GM19239 (cell line): ENCODE results near the gene KLK10.
"Not testable (repeated sequence)": the region's sequence is repeated elsewhere in the genome, so short reads cannot be mapped to it uniquely, and the experiment has no call there.

Experiments used
- DNase-seq: peaks from one replicate; pipeline ENCODE4 v3.0.0; 2011; ENCODE audit warnings: low spot score; ENCODE audit not compliant: insufficient read length
- FAIRE-seq: peaks from 2 replicates; lab custom pipeline; 2011; peaks lifted over from hg19 to GRCh38; lab: Jason Lieb, UNC

Gene KLK10

DNA sequence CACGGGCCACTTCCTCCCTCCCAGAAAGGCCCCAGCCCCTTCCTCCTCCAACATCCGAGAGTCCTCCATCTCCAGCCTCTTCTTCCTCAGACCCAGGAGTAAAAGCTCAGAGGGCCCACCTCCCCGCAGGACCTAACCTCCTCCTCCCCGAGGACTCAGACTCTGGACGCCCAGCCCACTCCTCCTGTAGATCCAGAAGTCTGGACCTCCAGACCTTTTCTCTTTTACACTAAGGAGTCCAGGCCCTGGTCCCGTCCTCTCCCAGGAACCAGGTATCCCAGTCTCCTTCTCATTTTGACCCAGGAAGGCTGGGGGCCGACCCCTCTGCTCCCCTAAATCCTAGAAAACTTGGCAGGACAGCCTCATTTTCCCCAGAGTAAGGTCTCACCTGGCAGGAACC lies 16.2 kb downstream of the KLK10 start:
- DNase-seq (no peak), FAIRE-seq (no peak)

DNA sequence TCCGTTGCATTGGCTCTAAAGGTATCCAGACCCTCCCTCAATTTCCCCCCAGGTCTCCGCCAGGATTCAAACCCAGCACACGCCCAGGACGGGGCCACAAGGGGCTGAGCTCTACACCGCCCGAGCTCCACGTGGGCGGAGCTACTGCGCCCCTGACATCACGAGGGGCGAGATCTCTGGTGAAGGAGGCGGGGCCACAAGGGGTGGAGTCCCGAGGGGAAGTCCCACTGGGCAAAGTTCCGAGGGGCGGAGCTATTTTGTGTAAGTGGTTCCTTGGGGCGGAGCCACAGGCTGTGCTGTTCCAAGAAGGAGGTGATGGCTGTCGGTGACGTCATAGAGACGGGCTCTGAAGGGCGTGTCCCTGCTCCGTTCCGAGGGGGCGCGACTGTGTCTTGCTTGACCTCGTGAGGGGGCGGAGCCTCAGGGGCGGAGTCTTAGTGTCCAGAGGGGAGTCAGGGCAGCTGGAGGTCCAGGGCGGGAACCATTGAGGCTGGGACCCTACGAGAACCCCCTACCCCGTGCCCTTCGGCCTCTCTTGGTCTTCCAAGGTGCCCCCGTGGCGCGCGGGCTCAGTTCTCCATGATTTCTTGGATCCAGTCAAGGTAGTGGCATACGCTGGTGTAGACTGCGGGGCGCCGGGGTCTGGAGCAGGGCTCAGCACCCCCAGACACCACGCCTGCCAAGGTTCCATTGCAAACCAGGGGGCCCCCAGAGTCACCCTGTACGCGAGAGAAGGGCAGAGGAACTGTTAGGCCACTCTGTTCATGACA lies 16.8 kb downstream of the KLK10 start:
- FAIRE-seq (no peak), DNase-seq (no peak)

DNA sequence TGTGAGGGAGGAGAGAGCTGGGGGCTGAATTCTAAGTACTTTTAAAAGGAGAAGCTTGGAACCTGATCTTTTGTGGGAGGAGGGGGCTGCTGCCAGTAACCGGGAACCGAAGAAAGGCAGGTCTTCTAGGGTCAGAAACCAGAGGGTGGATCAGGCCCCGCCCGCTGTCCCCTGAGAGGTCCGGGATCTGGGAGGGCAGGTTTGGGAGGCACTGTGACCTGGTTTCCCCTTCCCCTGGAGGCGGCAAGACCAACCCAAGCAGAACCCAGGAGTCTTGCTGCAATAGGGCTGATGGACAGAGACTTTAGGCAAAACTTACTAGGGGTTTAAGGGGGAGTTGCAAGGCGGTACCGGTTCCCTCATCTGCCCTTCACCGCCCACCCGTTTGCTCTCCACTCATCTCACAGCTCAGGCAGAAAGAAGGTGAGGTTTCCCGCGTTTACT lies 17.4 kb downstream of the KLK10 start:
- FAIRE-seq (no peak), DNase-seq (no peak)

DNA sequence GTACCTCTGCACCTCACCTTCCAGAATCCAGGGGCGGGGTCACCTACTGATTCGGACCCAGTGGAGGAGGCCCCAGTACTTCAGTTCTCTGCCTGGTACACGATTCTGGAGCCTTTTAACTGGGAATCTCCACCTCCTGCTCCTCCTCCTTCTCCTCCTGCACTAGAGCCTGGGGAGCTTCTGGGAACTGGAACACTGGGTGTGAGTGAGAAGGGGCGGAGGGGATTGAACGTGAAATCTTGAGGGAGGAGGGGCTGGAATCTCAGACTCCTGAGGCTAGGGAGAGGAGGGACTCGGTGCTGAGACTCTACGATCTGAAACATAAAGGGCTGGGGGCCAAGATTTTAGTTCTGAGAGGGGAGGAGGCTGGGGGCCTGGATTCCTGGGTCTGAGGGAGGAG lies 18.0 kb downstream of the KLK10 start, which contains the start of gene KLK8:
Gene KLK8, minus strand, starts transcription at position 90 of the 400 bp plus-strand sequence. CDS start 437 bp downstream, outside the sequence.
- DNase-seq, result no peak
- no peak for FAIRE-seq

DNA sequence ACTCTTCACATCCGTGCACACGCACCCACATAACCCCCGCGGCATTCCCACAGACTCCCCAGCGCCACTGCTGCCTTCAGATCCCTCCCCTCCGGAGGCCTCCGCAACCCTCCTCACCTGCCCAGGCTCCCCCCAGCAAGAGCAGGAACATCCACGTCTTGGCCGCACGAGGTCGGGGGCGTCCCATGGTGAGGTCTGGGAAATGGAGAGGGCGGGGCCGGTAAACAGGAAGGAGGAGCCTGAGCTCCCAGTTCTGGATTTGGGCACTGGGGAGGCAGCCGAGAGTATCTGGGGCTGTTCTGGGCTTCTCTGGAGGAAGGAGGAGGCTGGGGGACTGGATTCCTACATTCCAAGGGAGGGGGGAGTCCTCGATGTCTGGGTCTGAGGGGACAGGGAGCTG lies 18.5 kb downstream of the KLK10 start:
- DNase-seq (no peak), FAIRE-seq (no peak)

DNA sequence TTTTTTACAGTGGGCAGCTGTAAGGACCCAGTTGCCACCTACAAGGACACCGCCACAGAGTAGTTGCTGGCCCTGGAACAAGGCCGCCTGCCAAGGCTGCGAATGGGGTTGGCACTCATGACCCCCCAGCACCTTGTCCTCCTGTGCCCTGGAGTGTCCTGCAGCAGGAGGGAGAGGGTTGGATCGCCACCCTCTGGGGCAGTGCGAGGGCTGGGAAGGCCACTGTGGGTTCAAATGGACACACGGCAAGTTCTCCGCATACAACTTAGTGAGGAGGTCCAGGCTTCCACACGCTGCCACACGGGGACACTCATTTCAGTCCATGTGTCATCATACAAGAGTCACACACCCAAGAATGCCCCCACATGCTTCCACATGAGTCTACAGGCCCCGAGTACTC lies 19.1 kb downstream of the KLK10 start:
- FAIRE-seq (no peak), DNase-seq (no peak)

DNA sequence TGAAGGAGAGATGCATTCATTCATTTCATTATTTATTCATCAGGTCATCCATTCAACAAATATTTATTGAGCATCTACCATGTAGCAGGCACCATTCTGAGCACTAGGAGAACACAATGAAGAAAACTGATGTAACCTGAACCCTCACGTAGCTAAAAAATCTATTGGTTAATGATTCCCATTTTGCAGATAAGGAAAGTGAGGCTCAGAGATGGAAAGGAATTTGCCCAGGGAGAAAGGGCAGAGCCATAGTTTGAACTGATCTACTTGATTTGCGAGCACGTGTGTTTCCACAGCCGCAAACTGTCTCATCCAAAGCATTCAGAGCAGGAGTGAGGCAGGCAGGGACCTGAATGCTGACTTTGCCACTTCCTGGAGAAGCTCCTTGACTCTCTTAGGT lies 20.8 kb downstream of the KLK10 start:
- no peak for DNase-seq
- no peak for FAIRE-seq

DNA sequence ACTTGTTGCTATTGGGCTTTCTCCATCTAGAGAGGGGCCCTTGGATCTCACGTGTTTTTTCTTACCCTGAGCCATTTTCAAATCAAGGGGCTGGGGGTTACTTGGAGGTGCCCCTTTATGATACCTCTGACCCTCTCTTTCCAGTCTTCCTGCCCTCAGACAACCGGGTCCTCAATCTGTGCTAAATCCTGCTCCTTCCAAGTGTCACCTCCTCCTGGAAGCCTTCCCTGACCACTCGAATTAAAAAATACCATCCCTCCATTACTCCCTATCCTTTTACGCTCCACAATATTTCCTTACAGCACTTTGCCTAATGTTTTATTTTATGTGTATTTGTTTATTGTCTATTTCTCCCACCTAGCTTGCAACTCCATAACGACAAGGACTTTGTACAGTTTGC lies 21.4 kb downstream of the KLK10 start:
- no peak for FAIRE-seq
- no peak for DNase-seq

DNA sequence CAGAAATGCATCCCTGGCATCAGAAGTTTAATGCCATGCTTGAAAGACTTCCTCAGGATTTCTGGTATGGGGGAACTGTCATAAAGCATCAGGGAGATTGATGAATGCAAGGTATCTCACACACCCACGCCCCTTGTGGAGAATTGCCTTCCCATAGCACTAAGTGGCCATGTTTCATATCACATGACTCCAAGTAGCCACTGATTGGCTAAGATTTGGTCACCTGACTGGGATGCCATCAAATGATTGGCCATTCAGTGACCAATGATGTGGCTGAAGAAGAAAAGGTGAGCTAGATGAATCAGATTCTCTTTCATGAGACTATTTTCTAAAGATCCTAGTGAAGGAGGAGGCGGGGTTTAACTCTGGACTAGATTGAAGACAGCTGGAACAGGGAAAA lies 25.4 kb downstream of the KLK10 start:
- DNase-seq (no peak), FAIRE-seq (no peak)

DNA sequence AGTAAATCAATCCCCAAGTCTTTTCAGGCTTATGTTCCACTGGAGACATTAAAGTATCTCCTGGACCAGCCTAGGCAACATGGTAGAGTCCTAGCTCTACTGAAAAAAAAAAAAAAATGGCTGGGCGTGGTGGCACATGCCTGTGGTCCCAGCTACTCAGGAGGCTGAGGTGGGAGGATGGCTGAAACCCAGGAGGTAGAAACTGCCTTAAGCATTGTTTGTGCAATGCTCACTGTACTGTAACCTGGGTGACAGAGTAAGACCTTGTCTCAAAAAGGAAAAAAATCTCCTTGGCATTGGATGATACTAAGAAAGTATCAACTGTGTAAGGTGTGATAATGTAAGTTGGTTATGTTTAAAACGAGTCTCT lies 26.9 kb downstream of the KLK10 start:
- DNase-seq, result no peak
- no peak for FAIRE-seq

DNA sequence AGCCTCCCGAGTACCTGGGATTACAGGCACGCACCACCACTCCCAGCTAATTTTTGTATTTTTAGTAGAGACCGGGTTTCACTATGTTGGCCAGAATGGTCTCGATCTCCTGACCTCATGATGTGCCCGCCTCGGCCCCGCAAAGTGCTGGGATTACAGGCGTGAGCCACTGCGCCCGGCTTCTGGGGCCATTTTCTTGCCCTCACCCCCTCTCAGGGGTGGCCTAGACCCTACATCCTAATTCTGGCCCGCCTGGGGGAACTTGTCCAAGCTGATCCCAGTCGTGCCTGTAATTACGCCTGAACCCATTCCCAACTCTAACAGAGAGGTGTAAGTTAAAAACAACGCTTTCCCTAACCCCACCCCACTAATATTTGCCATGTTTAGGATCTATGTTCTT lies 35.1 kb downstream of the KLK10 start:
- not testable (repeated sequence) for FAIRE-seq

DNA sequence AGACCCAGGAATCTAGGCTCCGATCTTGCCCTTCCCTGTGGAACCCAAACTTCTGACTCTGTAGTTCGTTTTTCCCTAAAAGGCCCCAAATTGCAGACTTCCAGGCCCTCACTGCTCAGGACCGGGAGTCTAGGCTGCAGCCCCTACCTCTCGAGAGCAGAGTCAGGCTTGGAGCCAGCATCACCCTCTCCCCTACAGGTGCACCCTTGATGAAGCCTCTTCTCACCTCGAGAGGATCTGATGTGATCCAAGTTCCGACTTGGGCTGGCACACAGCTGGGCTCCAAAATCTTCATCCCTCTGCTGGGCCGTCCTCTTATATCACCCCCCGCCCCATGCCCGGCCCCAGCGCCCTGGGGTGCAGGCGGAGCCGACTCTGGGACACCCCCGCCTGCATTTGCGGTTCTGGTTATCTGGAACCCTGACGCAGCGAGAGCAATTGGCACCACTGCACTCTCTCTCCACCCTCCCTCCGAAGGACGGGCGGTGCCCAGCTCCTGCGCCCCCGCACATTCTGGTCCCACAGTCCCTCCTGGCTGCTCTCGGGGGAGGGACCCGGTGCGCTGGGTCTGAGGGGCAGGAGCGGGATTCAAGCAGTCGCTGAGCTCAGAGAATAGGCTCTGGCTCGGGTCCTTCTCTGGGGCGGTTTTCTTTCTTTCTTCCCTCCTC lies 35.8 kb downstream of the KLK10 start, which contains the start of gene KLK7:
Gene KLK7, minus strand, starts transcription at position 293 of the 668 bp plus-strand sequence. CDS start 1,518 bp downstream, outside the sequence.
- DNase-seq (no peak), FAIRE-seq (no peak)

More for the DNA sequence above, 35.1 kb downstream of the KLK10 start:
- DNase-seq, result not testable (repeated sequence)

DNA sequence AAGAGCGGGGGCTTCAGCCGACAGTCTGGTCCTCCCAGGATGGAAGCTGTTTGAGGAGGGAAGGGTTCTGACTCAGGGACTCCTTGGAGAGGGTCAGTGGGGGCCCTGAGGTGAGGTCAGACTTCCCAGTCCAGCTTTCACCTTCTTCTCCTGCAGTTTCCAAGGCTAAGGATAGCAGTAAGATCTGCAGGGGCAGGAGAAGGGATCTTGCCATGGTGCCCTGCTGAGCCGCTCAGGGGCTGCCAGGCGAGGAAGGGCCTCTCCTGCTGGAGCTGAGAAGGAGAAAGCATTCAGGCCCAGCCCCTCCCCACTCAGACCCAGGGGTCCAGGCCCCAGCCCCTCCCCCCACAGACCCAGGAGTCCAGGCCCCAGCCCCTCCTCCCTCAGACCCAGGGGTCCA lies 37.3 kb downstream of the KLK10 start:
- no peak for DNase-seq

DNA sequence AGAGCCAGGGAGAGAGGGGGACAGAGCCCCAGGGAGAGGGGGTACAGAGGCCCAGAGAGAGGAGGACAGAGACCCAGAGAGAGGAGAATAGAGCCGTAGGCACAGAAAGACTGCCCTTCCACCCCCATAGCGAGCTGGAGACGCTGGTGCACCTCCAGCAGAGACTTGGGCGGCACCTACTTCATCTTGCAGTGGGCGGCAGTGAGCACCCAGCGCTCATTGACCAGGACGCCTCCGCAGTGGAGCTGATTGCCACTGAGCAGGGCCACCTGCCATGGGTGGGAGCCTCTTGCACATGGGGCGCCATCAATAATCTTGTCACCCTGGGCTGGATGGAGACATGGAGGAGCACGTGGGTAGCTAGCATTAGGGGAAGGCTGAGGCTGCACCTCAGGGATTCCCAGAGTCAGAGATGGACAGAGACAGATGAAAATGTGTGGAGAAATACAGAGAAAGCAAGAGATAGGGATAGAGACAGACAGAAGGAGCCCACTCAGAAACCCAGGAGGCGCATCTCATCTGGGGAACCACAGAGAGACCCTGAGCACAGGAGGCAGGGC lies 37.8 kb downstream of the KLK10 start:
- no peak for DNase-seq
- FAIRE-seq, result no peak

More for the DNA sequence above, 37.3 kb downstream of the KLK10 start:
- no peak for FAIRE-seq

DNA sequence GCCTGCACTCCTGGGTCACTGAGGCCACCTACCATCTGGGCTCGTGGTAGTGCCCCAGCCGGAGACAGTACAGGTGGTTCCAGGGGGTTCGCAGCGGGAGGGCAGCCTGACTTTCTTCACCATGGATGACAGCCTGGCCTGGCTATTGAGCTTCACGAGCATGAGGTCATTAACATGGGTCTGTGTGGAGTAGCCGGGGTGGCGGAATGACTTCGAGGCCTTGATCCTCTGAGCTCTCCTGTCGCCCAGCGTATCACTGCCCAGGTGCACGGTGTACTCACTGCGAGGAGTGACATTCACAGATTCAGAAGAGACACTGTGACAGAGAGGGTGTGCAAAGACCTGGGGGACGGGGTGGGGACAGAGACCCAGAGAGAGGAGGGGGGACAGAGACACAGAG lies 39.3 kb downstream of the KLK10 start:
- DNase-seq (no peak), FAIRE-seq (no peak)

DNA sequence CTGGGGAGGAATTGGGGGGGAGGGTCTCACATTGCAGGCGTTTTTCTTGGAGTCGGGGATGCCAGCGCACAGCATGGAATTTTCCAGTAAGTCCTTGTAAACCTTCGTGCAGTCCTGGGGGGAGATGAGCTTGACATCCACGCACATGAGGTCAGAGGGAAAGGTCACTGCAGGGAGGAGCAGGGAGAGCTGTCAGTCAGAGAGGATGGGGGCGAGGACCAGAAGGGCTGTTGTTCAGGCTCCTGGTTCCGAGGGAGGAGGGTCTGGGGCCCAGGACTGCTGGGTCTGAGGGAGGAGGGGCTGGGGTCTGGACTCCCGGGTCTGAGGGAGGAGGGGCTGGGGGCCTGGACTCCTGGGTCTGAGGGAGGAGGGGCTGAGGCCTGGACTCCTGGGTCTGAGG lies 39.8 kb downstream of the KLK10 start:
- no peak for DNase-seq
- FAIRE-seq, result no peak

DNA sequence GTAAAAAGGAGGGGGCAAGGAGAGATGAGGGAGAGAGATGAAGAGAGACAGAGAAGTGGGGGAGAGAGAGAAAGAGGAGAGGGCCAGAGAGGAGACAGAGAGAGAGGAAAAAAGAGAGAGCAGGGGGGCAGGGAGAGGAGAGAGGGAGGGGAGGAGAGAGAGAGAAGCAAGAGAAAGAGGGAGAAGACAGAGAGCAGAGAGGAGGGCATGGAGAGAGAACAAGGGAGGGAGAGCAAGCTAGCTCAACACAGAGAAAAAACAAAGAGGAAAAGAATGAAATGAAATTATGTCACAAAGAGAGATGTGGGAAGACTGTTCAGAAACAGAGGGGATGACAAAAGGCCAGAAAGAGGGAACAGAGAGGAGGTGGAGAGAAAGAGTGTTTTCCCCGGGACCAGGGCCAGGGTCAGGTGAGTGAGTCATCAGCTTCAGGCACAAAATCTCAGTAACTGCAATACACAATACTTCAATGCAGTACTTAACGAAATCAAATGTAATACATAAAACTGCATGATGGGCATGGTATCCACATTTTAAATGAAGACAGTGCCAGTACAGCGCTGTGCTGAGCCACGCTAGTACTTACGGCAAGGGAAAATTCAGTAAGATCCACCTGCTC lies 40.6 kb downstream of the KLK10 start:
- DNase-seq (no peak), FAIRE-seq (no peak)

DNA sequence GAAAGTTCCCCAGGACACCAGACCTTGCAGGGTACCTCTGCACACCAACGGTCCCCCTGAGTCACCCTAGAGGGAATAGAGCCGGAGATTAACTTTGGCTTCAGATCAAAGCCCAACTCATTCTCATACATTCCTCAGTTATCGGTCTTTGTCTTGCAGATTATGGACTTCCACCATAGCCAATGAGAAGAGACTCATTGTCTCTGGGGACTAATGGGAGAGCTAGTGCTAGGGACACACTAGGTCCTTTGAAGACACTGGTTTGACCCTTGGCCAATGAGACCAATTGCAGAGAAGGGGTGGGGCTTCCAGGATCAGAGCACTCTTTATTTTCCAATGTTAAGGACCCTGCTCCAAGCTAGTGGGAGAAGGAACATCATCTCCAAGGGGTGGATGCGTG lies 41.9 kb downstream of the KLK10 start:
- no peak for FAIRE-seq
- DNase-seq, result no peak

DNA sequence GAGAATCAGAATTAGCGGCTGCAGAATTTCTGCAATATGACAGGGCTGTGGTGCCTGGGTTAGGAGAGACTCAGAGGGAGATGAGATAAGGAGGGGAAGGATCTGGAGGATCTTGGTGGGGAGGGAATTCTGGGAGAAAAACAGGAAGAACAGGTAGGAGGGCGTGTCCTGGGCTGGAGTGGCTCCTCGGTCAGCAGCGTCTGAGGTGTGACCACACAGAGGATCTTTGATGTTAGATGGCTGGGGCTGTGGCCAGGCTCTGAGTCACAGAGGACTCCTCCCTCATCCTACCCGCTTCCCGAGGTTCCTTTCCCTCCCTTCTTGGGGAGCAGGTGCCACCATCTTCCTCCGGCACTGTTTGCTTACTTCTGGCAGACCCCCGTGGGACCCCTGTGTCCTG lies 43.7 kb downstream of the KLK10 start:
- DNase-seq (no peak), FAIRE-seq (no peak)

DNA sequence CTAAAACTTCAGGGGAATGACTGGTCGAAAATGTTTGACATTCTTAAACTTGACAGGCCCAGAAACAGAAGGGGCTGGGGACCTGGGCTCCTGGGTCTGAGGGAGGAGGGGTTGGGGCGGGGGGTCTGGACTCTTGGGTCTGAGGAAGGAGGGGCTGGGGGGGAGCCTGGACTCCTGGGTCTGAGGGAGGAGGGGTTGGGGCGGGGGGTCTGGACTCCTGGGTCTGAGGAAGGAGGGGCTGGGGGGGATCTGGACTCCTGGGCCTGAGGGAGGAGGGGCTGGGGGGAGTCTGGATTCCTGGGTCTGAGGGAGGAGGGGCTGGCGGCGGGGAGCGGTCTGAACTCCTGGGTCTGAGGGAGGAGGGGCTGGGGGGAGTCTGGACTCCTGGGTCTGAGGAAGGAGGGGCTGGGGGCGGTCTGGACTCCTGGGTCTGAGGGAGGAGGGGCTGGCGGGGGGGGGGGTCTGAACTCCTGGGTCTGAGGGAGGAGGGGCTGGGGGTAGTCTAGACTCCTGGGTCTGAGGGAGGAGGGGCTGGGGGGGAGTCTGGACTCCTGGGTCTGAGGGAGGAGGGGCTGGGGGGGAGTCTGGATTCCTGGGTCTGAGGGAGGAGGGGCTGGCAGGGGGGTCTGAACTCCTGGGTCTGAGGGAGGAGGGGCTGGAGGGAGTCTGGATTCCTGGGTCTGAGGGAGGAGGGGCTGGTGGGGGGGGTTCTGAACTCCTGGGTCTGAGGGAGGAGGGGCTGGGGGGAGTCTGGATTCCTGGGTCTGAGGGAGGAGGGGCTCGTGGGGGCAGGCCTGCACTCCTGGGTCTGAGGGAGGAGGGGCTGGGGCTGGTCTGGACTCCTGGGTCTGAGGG lies 44.6 kb downstream of the KLK10 start:
- no peak for FAIRE-seq
- DNase-seq, result no peak
